Measurements from ENCODE around the gene SLC4A5.

The SLC4A5 gene

GRCh38 chr2:74312913-74313312, 30.3 kb downstream of the SLC4A5 start:
- DNase-seq: no peak

DNA sequence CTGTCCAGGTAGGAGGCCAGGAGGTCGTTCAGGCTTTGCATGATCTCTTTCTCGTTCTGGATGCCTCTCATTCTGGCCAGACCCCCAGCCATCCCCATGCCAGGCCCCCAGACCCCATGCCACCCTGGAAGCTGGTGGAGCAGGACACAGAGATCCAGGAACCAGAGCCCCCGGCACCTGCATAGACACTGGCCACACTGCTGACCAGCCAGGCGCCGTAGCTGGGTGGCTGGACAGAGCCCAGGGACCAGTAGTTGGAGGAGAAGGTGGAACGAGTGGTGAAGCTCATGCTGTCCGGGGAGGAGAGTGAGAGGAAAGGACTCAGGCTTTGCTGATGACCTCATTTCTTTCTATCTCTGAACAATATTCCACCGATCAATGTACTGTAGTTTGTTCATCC, 35.5 kb downstream of the SLC4A5 start:
- DNase-seq: no peak

DNA sequence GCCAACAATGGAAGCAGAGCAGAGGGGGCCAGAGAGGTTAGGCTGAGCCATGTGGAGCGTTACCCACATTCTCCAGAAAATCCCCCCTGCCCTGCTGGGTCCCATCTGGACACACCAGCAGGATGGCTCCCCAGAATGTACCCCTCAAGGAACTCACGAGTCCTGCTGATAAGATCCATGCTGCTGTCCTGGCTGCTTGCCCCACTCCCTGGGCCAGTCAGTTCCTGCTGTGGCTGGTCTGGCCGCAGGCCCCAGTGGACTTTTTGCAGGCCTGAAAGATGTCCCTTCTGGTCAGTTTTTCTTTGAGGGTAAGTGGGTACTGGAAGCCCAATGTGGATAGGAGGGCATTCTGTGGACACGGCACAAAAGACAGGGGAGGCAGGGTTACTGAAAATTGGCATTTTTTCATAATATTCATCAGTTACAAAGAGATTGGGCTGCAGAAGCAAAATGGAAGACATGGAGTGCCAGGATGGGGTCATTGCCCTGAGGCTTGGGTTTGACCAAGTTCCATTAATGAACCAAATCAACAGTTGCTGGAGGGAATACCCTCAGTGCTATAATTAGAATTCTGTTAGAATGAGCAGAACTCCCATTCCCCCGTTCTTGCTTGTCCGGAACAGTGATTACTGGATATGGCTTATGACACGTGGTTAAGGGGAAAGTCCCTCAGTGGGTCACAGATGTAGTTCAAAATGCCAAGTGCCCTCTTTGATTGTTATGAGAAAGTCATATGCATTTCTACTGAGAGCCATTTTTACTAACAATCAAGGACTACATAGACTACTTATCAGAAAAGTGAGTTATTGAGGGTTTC, 38.7 kb downstream of the SLC4A5 start:
- DNase-seq: no peak

DNA sequence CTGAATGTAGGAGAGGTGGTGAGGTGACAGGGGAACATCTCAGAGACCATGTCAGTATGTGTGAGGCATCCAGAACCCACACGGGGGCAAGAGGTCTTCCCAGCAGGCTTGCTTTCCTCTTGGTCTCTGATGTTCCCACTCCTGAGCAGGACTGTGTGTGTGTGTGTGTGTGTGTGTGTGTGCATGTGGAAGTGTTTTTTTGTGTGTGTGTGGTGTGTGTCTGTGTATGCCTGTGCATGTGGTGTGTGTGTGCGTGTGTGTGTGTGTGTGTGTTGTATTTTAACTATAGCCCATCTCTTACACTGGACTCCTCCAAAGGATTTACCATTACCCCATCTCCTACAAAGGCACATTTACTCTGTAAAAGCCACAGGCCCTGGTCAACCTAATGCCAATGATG, 40.4 kb downstream of the SLC4A5 start:
- DNase-seq: no peak

DNA sequence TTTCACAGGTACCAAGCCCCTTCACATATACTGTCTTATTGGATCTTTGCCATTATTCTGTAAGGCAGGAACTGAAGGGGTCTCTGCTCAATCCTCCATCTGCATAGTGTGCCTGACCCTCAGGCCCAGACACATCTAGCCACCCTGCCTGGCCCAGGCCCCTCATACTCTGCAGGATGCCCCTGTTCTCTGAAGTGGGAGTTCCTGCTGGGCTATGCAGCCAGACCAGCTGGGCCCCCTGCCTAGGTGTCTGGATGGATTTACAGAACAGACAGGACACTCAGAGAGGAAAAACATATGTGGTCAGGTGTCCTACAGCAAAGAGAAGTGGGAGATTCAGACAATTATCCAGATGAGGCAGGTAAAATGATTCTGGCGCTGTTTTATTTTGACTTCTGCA, 42.0 kb downstream of the SLC4A5 start:
- DNase-seq: no peak

- DNase-seq: no peak
Observed at GRCh38 chr2:74300506-74300905, 42.7 kb downstream of the SLC4A5 start.

DNA sequence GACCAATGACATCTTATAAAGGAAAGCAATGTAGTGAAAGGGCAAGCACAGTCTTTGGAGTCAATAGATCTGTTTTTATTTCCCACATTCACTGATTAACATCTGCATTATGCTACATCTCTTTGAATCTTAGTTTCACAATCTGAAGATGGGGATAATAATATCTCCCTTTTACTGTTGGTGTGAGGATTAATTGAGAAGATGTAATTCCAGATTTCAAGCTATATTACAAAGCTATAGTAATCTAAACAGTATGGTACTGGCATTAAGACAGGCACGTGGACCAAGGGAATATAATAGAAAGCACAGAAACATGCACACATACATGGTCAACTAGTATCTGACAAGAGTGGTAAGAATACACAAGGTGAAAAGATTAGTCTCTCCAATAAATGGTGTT, 45.3 kb downstream of the SLC4A5 start:
- DNase-seq: no peak

- DNase-seq: no peak
Observed at GRCh38 chr2:74297391-74297790, 45.8 kb downstream of the SLC4A5 start.

DNA sequence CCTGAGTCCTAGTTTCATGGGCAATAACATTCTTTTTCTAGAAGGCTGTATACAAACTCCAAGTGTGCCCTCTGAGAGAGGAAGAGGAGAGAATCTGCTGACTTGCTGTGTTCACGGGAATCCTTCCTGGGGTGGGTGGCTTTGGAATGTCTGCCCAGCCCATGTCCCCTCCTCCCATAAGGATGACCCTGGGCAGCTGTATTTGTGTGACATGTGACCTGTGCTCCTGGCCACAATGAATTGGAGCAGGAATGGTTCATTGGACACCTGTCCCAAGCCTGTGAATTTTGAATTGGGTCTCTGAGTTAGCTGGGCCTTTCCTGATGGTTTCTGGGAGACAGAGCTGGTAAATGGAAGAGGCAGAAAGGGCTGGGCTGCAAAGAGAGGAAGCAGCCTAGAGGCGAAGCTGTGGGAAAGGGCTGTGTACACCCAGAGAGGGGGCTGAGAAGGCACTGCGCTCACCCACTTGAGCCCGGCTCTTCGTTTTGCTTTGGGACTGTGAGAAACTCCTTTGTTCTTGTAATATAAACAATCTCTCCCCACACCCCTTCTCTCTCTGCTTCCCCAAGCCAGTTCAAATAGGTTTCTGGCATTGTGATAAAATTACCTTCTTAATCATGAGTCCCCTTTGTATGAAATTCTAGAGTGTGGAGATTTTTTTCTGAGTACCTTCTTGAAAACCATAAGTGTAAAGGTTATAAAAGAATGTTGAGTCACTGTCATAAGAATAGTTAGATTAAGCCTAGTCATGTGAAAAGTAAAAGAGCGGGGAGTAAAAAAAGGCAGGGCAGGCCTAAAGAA, 49.8 kb downstream of the SLC4A5 start:
- DNase-seq: no peak

GRCh38 chr2:74292751-74293150, 50.5 kb downstream of the SLC4A5 start:
- no peak for DNase-seq

- DNase-seq: no peak
Observed at GRCh38 chr2:74291886-74292621, 51.2 kb downstream of the SLC4A5 start.

DNA sequence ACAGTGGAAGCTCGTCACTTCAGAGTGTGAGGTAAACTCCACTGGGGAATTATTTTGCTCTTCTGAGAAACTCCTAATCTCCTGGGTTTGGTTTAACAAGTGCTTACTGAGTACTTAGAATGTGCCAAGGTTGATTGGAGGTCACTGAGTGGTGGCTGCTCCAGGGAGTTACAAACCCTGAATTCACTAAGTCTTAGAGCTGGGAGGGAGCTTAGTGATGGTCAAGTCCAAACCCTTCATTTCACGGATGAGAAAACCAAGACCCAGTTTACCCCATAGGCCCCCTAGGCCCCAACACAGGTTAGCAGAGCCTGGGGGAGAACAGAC, 52.0 kb downstream of the SLC4A5 start:
- DNase-seq: no peak

DNA sequence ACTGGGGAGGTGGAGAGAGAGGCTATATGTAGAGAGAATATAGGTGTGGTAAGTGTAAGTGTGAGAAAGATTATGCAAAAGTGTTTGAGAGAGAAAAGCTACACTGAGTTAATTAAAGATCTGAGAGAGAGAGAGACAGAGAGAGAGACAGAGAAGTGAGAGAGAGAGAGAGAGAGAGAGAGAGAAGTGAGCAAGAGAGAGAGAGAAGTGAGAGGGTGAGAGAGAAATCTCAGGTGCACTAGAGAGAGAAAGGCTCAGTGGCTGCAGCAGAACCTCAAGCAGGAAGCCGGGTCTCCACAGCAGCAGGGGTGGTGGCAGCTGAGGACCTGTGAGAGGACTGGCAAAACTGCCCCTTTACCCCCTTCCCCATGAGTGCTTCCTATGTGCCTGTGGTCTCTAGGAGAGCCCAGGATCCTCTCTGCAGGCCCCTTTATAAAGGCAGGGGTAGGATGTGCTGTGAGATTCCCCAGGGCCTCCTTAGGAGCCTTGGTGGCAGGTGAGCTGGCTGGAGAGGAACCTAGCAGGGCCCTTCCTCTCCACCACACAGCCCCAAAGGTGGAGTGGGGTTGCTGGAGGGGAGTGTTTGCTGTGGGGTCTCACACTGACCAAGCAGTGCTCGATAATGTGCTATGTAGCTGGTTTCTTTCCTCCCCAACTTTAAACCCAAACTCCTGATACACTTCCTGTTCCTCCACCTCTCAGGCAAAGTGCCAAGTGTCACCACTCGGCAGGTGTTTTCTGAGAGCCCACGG, 52.6 kb downstream of the SLC4A5 start:
- no peak for DNase-seq

DNA sequence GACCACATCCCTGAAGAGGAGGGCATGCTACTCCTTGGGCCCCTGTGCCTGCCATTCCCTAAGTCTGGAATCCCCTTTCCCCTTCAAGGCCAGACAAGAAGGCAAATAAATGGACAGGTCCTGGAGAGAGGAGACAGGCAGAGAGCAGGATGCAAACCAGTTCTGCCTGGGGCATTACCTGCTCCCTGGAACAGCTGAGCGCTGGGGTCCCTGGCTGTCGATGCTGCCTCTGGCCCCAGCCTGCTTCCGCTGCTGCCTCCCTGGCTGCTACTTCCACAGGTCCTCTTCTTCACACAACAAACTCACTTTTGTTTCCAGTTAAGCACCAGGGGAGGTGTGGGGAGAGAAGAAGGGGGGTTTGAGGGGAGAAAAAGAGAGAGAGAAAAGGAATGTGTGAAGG, 53.1 kb downstream of the SLC4A5 start:
- DNase-seq: no peak

DNA sequence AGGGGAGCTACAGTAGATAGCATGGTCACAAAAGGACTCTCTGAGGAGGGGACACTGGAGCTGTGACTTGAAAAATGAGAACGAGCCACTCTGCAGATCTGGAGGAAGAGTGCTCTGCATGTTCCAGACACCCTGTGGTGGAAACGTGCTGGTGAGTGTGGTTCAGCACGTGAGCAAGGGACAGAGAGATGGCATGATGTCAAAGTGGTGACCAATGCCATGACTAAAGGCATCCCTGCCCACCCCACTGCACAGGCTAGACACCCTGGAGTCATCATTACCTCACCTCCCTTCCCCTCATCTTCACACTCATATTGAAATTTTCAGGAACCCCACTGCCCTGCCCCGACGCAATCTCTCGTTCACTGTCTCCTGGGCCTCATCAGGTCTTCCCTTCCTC, 56.5 kb downstream of the SLC4A5 start:
- no peak for DNase-seq

DNA sequence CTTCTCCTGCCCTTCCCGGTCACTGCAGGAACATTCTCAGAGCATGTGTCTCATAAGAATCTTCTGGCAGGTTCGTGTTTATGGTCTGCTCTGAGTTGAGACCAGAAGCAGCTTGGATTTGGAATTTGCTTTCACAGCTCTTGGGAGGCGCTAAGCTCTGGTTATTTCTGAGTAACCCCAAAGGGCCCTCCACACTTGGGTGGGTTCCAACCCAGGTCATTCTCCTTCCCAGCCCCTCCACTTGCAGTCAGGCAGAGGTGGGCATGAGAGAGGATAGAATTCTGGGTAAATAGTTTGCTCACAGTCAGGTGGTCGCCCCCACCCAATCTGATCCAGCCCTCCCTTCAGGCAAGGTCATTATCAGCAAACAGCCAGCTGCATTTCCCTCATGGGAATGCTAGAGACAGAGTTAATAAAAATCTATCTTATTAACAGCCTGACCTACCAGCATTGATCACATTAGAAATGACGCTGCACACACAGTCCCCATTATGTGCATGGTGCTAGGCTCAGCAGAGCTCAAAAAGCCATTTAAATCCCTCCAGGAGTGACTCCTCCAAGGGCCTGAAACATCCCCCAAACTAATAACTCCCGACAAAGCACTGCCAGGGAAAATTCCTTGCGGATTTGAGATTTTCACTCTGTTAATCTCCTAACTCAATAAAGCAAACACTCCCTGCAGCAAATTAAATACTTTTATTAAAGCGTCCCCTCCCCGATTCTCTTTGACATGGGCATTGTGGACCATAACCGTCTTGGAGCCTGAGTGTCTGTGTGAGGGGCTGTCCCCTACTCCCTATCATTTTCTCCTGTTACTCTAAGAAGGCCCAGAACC, 61.9 kb downstream of the SLC4A5 start:
- no peak for DNase-seq

DNA sequence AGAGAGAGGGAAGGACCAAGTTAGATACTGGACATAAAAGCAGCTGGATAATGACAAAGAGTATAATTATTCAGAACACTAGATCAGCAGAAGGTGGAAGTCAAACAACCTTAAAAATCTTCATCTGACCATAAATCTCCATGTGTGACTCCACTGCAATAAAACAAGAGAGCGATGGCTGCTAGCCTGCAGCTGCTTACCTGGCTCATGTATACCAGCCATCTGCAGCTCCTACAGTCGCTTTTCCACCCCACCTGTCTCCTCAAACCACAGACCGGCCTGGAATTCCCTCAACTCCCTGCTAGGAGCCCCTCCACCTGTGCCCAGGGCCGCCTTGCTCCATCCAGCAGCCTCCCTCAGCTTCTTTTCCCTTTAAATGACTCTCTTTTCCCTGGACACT, 64.5 kb downstream of the SLC4A5 start:
- DNase-seq: peak; percentile 13

- no peak for DNase-seq
Observed at GRCh38 chr2:74278176-74278575, 65.0 kb downstream of the SLC4A5 start.

GRCh38 chr2:74275228-74275627, 68.0 kb downstream of the SLC4A5 start:
- no peak for DNase-seq

- DNase-seq: no peak
Observed at GRCh38 chr2:74269667-74270066, 73.5 kb downstream of the SLC4A5 start.

DNA sequence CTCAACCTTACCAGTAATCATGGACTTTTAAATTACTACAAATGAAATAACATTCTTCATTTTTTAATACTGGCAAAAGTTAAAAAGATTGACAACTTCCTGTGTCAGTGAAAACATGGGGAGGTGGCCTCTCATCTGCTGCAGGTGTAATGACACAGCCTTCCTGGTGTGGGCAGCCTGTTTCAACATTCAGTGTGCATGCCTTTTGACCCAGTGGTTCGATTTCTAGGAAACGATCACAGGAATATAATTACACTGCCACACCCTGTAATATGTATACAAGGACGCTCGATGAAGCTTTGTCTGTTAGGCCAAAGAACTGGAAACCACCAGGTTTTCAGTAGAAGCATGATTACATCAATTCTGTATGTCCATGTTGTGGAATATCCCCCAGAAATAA, 76.1 kb downstream of the SLC4A5 start:
- DNase-seq: no peak

- DNase-seq: no peak
Observed at GRCh38 chr2:74264281-74264680, 78.9 kb downstream of the SLC4A5 start.
